Astrocyte of the cerebellum (primary cell): ENCODE results near the gene EMC1.

ENCODE experiments used
- DNase-seq: peaks from one replicate; pipeline ENCODE4 v3.0.0-alpha.2; 2011; ENCODE audit warnings: low read depth
- H3K4me3 ChIP-seq: 2 replicates; pipeline ENCODE4 v1.5.1; 2011; ENCODE audit warnings: mild to moderate bottlenecking, low read depth, low read length, moderate library complexity
- CTCF ChIP-seq: IDR thresholded peaks from 2 replicates; pipeline ENCODE4 v1.5.1; 2012; ENCODE audit warnings: low read length, low read depth, moderate library complexity, mild to moderate bottlenecking; ENCODE audit errors: missing control alignments
- in situ Hi-C: cut with HindIII; loops from 2 replicates; pipeline ENCODE4 v1.10.0; 2017; ENCODE audit warnings: low sequenced_read_pairs

Gene EMC1

GRCh38 chr1:19169642-19170041 lies 81.7 kb downstream of the EMC1 start:
- in situ Hi-C loops: loop anchor here (5.0 kb wide), 1 partner anchor 72 kb away; no protein-coding TSS in a partner anchor
- TF ChIP-seq CTCF: no peak
- DNase-seq: no peak
- H3K4me3 ChIP-seq: no peak overlapping the region

GRCh38 chr1:19167140-19167539 lies 84.2 kb downstream of the EMC1 start:
- DNase-seq: no peak
- in situ Hi-C loops: no loop called here
- TF ChIP-seq CTCF: no peak
- no peak overlapping the region for H3K4me3 ChIP-seq

GRCh38 chr1:19166066-19166465 lies 85.3 kb downstream of the EMC1 start:
- in situ Hi-C loops: no loop called here
- no peak overlapping the region for H3K4me3 ChIP-seq
- DNase-seq: no peak
- no peak for TF ChIP-seq CTCF
